ENCODE measurements around the gene MAML2.

Gene MAML2

DNA sequence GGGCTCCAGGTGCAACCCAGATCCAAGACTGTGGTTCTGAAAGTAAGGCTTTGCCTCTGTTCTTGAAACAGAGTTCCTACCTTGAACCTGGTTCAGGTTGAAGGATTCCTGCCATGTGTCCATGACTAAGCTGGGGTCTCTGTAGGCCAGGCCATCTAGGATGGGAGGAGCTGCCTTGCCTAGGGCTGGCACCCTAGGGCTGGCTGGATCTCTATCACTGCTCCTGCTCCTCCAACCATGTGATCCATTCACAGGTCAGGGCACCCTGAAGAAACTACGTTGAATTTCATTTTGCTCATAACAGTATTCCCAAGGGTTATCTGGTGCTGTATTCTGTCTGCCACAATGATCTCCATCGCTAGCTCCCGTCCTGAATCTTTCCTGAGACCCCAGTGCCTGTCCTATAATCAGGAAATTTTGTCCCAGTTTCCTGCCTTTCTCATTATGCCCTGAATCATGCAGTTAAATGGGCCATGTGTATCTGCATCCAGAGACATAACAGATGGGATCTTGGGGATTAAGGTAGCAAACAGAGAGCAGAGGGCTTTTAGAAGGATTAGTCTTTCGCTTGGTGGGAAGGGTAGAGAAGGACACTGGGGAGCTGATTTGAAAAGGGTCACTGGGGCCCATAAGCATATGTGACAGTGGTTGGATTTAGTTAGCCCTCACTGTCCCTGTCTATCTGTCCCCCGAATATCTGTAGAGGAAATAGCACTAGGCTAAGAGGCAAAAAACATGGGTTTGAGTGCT lies 320.9 kb downstream of the MAML2 start:
- FAIRE-seq = no peak

DNA sequence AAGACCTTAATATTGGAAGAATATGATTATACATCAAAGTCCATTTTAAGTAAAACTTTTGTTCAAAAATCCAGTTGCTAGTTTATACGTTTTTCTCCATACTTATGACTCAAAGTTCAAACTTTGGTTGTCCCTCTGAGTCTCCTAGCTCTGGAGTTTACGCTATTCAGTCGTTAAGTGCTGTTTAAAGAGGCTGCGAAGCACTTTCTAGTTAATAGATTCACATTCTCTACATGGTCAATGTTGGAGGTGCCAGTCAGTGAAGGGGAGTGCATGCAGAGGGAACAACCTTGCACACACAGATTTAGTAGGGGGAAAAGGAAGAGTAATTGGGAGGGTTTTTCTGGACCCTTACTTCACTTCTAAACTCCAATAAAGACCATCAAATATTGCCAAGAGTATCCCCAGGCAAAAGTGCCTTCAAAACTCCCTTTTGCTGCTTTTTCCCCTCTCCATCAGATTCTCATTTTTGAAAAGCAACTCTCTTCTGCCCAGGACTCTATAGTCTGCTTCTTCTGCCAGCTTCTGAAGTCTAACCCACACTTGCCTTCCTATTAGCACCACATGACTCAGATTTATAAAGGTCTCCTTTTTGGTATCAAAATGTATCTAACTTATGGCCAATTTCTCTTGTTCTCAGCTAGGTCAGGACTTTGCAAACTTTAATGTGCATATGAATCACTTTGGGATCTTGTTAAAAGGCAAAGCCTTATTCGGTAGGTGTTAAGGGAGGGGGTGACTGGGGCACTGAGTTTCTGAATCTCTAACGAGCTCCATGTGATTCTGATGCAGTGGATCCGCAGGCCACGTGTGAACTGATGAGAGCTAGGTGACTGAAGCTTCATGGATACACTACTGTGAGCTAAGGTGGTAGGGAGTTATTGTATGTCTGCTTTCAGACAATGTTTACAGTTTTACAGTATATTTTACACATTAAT lies 322.9 kb downstream of the MAML2 start:
- FAIRE-seq = no peak

- FAIRE-seq = no peak
Observed at GRCh38 chr11:96019281-96019680, 323.7 kb downstream of the MAML2 start.

- no peak for FAIRE-seq
Observed at GRCh38 chr11:96017856-96018255, 325.1 kb downstream of the MAML2 start.

- FAIRE-seq = no peak
Observed at GRCh38 chr11:96016978-96017502, 326.0 kb downstream of the MAML2 start.

DNA sequence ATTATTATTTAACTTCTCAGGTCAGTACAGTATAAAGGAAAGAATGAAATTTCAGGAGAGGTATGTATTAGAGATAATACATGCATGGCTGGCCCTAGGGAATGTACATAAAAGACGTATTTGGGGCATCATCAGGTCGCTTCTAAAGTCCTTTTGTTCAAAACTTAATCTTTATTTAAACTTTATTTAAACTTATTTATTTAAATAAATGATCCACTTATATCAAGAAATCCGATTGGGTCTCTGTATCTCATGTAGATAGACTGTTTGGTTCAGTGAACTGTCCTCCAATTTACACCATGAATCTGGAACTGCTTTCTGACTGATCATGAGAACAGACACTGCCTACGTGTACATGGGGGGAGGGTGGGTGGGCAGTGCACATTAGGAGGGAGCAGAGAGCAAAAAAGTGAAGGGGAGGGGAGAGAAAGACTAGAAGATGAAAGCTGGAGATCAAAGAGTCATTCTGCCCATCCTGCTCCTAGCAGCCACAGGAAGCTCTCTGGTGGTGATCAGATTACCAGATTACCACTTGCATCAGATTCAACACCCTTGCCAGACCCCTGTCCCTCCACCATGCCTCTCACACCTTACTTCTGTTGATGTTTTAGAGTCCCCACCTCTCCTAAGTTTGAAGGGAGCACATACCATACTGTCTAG lies 327.0 kb downstream of the MAML2 start:
- FAIRE-seq = no peak

GRCh38 chr11:96014217-96014616 lies 328.8 kb downstream of the MAML2 start:
- peak; percentile 41 for FAIRE-seq

GRCh38 chr11:96013461-96014213 lies 329.4 kb downstream of the MAML2 start:
- no peak for FAIRE-seq

- peak; percentile 93 for FAIRE-seq
Observed at GRCh38 chr11:96012086-96012824, 330.7 kb downstream of the MAML2 start.

- FAIRE-seq = peak; percentile 56
Observed at GRCh38 chr11:96010683-96011082, 332.3 kb downstream of the MAML2 start.

- no peak for FAIRE-seq
Observed at GRCh38 chr11:96008161-96008720, 334.8 kb downstream of the MAML2 start.

DNA sequence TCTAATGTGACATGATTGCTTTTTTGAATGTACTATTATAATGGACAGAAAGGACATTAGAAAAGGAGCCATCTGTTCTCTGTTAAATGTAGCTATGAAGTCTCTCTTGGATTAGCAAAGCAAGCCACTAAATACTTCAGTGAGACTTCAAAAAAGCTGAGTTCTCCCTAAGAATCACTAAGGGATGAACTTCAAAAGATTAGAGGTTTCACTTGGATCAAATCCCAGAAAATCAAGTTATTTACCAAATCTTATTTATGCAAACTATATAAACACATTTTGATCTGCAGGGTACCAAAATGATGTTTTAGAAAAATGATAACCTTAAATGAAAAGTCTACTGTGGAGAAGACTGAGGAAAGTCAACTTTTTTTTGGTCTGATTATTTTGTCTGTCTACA lies 337.0 kb downstream of the MAML2 start:
- peak; percentile 60 for FAIRE-seq

GRCh38 chr11:96004862-96005261 lies 338.1 kb downstream of the MAML2 start:
- peak; percentile 56 for FAIRE-seq

DNA sequence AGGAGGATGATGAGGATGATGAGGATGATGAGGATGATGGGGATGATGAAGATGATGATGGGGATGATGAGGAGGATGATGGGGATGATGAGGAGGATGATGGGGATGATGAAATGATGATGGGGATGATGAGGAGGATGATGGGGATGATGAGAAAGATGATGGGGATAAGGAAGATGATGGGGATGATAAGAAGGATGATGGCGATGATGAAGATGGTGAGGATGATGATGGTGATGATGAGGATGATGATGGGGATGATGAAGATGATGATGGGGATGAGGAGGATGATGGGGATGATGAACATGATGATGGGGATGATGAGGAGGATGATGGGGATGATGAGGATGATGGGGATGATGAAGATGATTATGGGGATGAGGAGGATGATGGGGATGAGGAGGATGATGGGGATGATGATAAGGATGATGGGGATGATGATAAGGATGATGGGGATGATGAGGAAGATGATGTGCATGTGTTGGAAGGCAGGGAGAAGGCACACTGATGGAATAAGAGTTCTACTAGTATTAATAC lies 340.2 kb downstream of the MAML2 start:
- no peak for FAIRE-seq

GRCh38 chr11:96002339-96002738 lies 340.7 kb downstream of the MAML2 start:
- no peak for FAIRE-seq

- FAIRE-seq = no peak
Observed at GRCh38 chr11:96001037-96001436, 342.0 kb downstream of the MAML2 start.

- no peak for FAIRE-seq
Observed at GRCh38 chr11:95999711-96000406, 343.1 kb downstream of the MAML2 start.

DNA sequence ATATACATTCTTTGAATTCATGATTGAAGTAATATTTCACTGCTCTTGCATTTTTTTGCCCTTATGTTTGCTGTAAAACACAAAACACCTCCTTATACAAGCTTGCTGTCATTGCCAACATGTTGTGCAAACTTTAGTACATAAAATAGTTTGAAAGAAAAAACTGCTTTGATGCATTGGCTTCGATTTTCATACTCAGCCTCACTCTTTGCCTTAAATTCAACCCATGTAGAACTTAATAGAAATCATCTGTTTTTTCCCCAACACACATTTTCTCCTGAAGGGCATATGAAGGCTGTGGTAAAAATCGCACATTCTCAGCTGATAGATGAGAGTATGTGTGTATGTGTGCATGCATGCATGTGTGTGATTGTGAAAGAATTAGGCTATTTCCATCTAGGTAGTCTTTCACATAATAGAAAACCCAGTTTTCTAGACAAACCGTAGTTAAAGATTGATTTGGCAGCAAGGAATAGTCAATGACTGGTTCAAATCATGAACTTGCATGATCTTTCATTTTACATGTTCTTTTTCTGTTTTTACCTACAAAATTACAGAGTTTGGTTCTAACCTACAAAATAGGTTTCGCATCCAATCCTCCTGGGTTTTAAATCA lies 346.3 kb downstream of the MAML2 start:
- FAIRE-seq = no peak

DNA sequence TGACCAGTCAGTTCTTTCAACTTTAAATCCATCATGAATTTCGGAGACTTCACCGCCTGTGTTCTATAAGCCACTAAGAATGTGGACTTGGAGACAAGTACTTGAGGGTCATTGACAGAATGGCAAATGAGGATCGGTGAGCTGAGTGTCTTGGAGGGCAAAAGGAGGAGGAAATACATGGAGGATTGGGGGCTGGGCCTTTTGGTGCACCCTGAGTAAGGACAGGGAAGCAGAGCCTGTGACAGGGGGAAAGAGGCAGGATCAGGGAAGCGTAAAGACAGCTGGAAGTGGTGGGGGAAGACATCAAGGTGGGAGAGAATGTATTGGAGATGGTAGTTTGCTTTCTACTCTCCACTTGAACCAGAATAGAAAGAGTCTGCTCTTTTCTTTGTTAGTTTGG lies 348.7 kb downstream of the MAML2 start:
- no peak for FAIRE-seq

Measured in islet of Langerhans (tissue), 1 donor.